Measurements from ENCODE around the gene IL12B.

GRCh38 chr5:159311063-159311462 is 19.2 kb downstream of the IL12B start:
- TF ChIP-seq CTCF (IDR thresholded peaks at IDR 0.05; ENCODE audit: insufficient read depth, low read length, poor library complexity, severe bottlenecking) (no peak), EZH2phosphoT487 (conservative IDR thresholded peaks at IDR 0.05; ENCODE audit: low read length) (no peak)
